ENCODE results near the gene GRAMD2B. TPM values are rescaled to one million over a fixed set of nuclear protein-coding genes. Genes with fewer than 3 reads are reported as not detected.
"Not testable (repeated sequence)": the region's sequence is repeated elsewhere in the genome, so short reads cannot be mapped to it uniquely, and the experiment has no call there.

GRAMD2B gene, protein sequence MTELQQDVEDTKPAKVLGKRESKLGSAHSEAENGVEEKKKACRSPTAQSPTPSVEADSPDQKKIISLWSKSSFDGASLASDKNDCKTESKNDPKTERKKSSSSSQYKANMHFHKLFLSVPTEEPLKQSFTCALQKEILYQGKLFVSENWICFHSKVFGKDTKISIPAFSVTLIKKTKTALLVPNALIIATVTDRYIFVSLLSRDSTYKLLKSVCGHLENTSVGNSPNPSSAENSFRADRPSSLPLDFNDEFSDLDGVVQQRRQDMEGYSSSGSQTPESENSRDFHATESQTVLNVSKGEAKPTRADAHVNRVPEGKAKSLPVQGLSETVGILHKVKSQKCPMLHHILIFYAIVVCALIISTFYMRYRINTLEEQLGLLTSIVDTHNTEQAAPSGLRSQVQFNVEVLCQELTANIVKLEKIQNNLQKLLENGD
- 10 to 100 TPM; 43.9 to 85.0 (median 52.3) TPM for total RNA-seq

DNA sequence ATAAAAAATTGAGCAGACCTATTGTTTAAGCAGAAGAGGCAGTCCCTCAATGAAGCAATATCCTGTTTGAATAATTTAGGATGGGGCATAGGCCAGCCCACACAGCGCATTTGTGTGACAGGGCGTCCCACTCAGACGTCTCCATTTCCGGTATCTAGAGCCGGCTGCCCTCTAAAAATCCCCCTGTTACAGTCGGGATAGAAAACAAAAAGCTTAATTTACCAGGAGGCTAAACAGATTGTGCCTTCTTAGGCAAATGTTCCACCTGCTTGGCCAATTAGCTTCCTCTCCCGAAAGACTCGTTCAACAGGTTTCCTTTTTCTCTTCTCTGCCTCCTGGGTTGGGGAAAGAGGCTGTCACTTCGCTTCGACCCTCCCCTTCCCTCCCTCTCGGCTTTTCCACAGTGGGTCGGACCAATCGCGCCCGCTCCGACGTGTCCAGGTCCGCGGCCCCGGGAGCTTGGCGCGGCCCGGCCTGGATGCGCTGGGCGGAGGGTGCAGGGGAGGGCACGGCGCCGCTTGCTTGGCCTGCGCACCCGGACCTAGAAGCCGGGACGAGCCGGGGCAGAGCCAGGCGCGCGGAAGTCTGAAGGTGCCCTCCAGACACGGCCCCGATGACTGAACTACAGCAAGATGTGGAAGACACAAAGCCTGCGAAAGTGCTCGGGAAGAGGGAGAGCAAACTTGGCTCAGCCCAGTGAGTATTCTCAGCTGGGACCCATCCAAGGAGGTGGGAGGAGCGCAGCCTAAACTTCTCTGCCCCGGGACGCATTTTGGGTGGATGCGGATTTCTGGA, at the start of gene GRAMD2B:
Gene GRAMD2B, plus strand, starts transcription at position 416 of the 795 bp plus-strand sequence. Its CDS starts 198 bp downstream, at position 614.
- TF ChIP-seq POLR2AphosphoS5 (IDR thresholded peaks at IDR 0.05) (peak; percentile 35 to 87 (median 65)), POLR2A (IDR thresholded peaks at IDR 0.05) (peak; percentile 39 to 54), EP300 (IDR thresholded peaks at IDR 0.05) (no peak)
- TF ChIP-seq, protein P1, sequence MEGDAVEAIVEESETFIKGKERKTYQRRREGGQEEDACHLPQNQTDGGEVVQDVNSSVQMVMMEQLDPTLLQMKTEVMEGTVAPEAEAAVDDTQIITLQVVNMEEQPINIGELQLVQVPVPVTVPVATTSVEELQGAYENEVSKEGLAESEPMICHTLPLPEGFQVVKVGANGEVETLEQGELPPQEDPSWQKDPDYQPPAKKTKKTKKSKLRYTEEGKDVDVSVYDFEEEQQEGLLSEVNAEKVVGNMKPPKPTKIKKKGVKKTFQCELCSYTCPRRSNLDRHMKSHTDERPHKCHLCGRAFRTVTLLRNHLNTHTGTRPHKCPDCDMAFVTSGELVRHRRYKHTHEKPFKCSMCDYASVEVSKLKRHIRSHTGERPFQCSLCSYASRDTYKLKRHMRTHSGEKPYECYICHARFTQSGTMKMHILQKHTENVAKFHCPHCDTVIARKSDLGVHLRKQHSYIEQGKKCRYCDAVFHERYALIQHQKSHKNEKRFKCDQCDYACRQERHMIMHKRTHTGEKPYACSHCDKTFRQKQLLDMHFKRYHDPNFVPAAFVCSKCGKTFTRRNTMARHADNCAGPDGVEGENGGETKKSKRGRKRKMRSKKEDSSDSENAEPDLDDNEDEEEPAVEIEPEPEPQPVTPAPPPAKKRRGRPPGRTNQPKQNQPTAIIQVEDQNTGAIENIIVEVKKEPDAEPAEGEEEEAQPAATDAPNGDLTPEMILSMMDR (IDR thresholded peaks at IDR 0.05), result no peak
- Histone ChIP-seq H3K36me3 (no peaks in the 10 kb centered on the region), H3K4me3 (peak within 1 kb of the TSS; percentile 66), H3K27ac (peak within 1 kb of the TSS; percentile 93), H3K4me1 (peaks cover 33% of the 10 kb centered on the region), H3K9me3 (no peaks in the 10 kb centered on the region), H3K27me3 (no peaks in the 10 kb centered on the region)
- peak; percentile 90 to 92 for DNase-seq (ENCODE audit: low spot score in 2 of 2)
- under 1% methylated on average over 44 of the region's 44 CpGs for WGBS

DNA sequence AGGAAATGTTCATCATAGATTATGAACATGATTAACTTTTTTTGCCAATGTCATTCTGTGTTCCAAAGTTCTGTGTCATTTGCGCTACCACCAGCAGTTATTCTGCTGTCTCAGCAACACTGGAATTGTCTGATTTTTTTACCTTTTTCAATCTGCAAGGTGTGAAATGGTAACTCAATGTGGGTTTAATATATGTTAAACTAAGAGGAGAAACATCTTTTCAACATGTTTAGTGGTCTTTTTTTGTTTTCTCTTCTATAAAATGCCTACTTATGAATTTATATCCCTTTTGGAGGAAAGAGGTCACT, 49.1 kb upstream of the GRAMD2B start:
- Histone ChIP-seq H3K27ac (no peak overlapping the region), H3K4me3 (no peak overlapping the region), H3K27me3 (no peaks in the 10 kb centered on the region), H3K4me1 (peaks cover 9% of the 10 kb centered on the region), H3K9me3 (no peaks in the 10 kb centered on the region), H3K36me3 (no peaks in the 10 kb centered on the region)
- DNase-seq (ENCODE audit: low spot score in 2 of 2), result no peak
- WGBS, result 83% methylated on average over 1 of the region's 1 CpG
- TF ChIP-seq POLR2AphosphoS5 (IDR thresholded peaks at IDR 0.05) (no peak), EP300 (IDR thresholded peaks at IDR 0.05) (no peak)

DNA sequence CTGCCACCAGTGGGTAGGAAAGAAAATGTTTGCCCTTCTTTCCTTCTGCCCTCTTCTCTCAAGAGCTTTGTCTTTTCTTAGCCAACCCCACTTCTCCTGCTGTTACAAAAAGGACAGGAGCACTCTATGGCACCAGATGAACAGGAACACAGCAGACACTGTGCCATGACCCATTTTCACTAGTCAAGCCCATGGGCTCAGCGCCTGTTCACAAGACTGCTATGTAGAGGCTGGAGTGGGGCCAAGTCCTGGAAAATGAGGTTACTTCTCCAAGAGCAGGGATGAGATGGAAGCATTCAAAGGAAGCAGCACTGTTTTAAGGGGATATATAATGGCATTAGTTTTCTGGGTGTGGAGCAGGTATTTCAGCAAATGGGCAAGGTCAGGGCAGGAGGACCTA, 46.8 kb upstream of the GRAMD2B start:
- H3K27ac ChIP-seq, result no peak overlapping the region
- WGBS, result 73% methylated on average over 1 of the region's 1 CpG
- TF ChIP-seq EP300 (IDR thresholded peaks at IDR 0.05) (no peak), POLR2AphosphoS5 (IDR thresholded peaks at IDR 0.05) (no peak), POLR2A (IDR thresholded peaks at IDR 0.05) (no peak)
- TF ChIP-seq, protein P1 (IDR thresholded peaks at IDR 0.05), result no peak

DNA sequence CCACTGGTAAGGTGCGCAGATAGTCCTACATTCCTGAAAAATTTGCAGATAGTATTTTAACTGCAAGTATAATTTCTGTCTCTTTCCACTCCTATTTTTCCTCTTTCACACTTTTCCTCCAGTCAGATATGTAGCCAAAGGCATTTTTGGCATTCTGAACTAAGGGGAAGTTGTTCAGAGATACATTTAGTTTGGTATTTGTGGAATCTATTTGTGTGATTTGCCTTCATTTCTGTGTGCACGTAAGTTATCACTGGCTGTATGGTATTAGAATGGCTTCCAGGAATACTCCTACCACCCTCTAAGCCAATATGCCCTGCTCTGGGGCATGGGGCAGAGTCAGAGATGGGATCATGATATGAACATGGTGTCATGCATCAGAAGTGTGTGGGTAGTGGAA, 45.8 kb upstream of the GRAMD2B start:
- no peak for DNase-seq (ENCODE audit: low spot score in 2 of 2)
- H3K9me3 ChIP-seq, result no peaks in the 10 kb centered on the region
- WGBS, result 56% methylated on average over 2 of the region's 2 CpGs
- no peak overlapping the region for H3K4me3 ChIP-seq
- no peak overlapping the region for H3K27ac ChIP-seq
- no peaks in the 10 kb centered on the region for H3K27me3 ChIP-seq
- TF ChIP-seq EP300 (IDR thresholded peaks at IDR 0.05), result no peak
- TF ChIP-seq, protein P1 (IDR thresholded peaks at IDR 0.05), result no peak
- TF ChIP-seq POLR2AphosphoS5 (IDR thresholded peaks at IDR 0.05), result no peak
- no peak for TF ChIP-seq POLR2A (IDR thresholded peaks at IDR 0.05)
- H3K36me3 ChIP-seq, result no peaks in the 10 kb centered on the region
- H3K4me1 ChIP-seq, result no peaks in the 10 kb centered on the region

More for the DNA sequence above, 46.8 kb upstream of the GRAMD2B start:
- Histone ChIP-seq H3K27me3 (no peaks in the 10 kb centered on the region), H3K4me3 (no peak overlapping the region), H3K9me3 (no peaks in the 10 kb centered on the region), H3K4me1 (no peaks in the 10 kb centered on the region), H3K36me3 (no peaks in the 10 kb centered on the region)
- DNase-seq (ENCODE audit: low spot score in 2 of 2), result no peak

DNA sequence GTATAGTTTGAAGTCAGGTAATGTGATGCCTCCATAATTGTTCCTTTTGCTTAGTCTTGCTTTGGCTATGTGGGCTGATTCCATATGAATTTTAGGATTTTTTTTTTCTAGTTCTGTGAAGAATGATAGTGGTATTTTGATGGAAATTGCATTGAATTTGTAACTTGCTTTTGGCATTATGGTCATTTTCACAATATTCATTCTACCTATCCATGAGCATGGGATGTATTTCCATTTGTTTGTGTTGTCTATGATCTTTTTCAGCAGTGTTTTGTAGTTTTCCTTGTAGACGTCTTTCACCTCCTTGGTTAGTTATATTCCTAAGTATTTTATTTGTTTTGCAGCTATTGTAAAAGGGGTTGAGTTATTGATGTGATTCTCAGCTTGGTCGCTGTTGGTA, 42.9 kb upstream of the GRAMD2B start:
- WGBS, result 88% methylated on average over 2 of the region's 2 CpGs
- H3K4me3 ChIP-seq; H3K27ac ChIP-seq; DNase-seq (ENCODE audit: low spot score in 2 of 2); H3K4me1 ChIP-seq; H3K9me3 ChIP-seq; H3K27me3 ChIP-seq; H3K36me3 ChIP-seq: not testable (repeated sequence)

DNA sequence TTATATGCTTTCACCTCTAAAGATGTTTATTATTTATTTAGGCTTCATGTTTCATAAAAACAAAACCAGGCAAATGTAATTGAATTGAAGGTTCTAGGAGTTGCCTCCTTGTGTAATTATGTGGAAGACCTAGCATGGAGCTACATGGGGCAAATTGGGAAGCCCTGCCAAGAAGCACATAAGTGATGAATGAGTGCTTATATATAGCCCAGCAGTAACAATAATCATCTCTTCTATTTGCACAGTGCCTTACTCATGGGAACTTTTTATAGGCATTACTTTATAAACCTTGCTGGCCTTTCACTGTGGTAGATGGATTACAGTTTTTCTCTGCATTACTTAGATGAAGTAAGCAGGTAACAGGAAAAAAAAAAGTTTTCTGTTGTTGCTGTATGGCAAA, 40.0 kb upstream of the GRAMD2B start:
- Histone ChIP-seq H3K4me1 (peaks cover 11% of the 10 kb centered on the region), H3K27ac (no peak overlapping the region), H3K9me3 (no peaks in the 10 kb centered on the region), H3K4me3 (no peak overlapping the region), H3K36me3 (no peaks in the 10 kb centered on the region), H3K27me3 (no peaks in the 10 kb centered on the region)
- DNase-seq (ENCODE audit: low spot score in 2 of 2), result no peak
- no peak for TF ChIP-seq POLR2AphosphoS5 (IDR thresholded peaks at IDR 0.05)
- TF ChIP-seq, protein P1 (IDR thresholded peaks at IDR 0.05), result no peak
- TF ChIP-seq EP300 (IDR thresholded peaks at IDR 0.05), result no peak
- no peak for TF ChIP-seq POLR2A (IDR thresholded peaks at IDR 0.05)

Data from suprapubic skin (tissue), 4 donors.